K562 (cell line): ENCODE data around the gene PATJ. TPM values are rescaled to one million over a fixed set of nuclear protein-coding genes. Genes with fewer than 3 reads are reported as not detected.

Experiments
- ATAC-seq: fragments of 200-7000 bp; cut with Tn5 transposase; 3 replicates; pipeline ENCODE4 v1.9.1; 2020; ENCODE audit warnings: moderate library complexity
- BruUV-seq: library from RNA; stranded (reverse); fragments of 400-500 nt; replicated peaks from 2 replicates; lab custom pipeline; 2021; lab: Mats Ljungman, UMichigan
- CTCF ChIA-PET: fragments of 300-600 bp; formaldehyde crosslinking; extraction: SDS; loops from one replicate; lab custom pipeline; 2021; ENCODE audit warnings: low intra/inter-chr PET ratio; lab: Yijun Ruan, JAX
- POLR2A ChIA-PET: fragments of 300-600, 350-650 bp; sonication (Branson Sonifier 250); formaldehyde crosslinking; extraction: SDS; loops from one replicate; lab custom pipeline; 2021; ENCODE audit warnings: antibody characterized with exemption, inconsistent platforms; lab: Yijun Ruan, JAX
- DNase-seq, 4 experiments: peaks; one replicate each; pipeline versions ENCODE4 v3.0.0 to v3.0.0-alpha.2; 2011 to 2018; ENCODE audit warnings: low spot score in 3 of 4, mixed read lengths in 3 of 4; ENCODE audit errors: extremely low read depth in 1 of 4
- FAIRE-seq: peaks from 2 replicates; lab custom pipeline; 2011; peaks lifted over from hg19 to GRCh38; lab: Jason Lieb, UNC
- H2AFZ ChIP-seq: 2 replicates; pipeline ENCODE4 v1.6.0; 2011; ENCODE audit warnings: low read depth, low read length, control low read depth, inconsistent platforms
- H3K27ac ChIP-seq: fragments of 200-600 bp; 3 replicates; pipeline ENCODE4 v1.8.0; 2011; ENCODE audit warnings: low read depth, mild to moderate bottlenecking, control low read depth, inconsistent platforms, low read length, moderate library complexity, mixed read lengths; ENCODE audit errors: extremely low read depth
- H3K27me3 ChIP-seq, 2 experiments: fragments of 300-600 bp in 1 of 2; 2 replicates in 1 of 2; 3 replicates in 1 of 2; pipeline versions ENCODE4 v1.6.0 to v1.8.0; 2011; ENCODE audit warnings: inconsistent platforms in 2 of 2, low read length in 2 of 2, mild to moderate bottlenecking in 1 of 2, mixed read lengths in 1 of 2, moderate library complexity in 1 of 2; ENCODE audit not compliant: control insufficient read depth in 2 of 2, insufficient read depth in 2 of 2
- H3K36me3 ChIP-seq: fragments of 300-600 bp; 3 replicates; pipeline ENCODE4 v1.8.0; 2011; ENCODE audit warnings: mild to moderate bottlenecking, low read length, inconsistent platforms; ENCODE audit not compliant: control insufficient read depth, insufficient read depth
- H3K4me1 ChIP-seq, 2 experiments: fragments of 200-600 bp in 1 of 2; replicated peaks in 1 of 2; 2 replicates in 1 of 2; 3 replicates in 1 of 2; pipeline versions ENCODE4 v1.5.1 to v1.8.0; 2011; ENCODE audit warnings: inconsistent platforms in 2 of 2, low read length in 2 of 2, mild to moderate bottlenecking in 1 of 2, mixed read lengths in 1 of 2, moderate library complexity in 1 of 2; ENCODE audit not compliant: control insufficient read depth in 2 of 2, insufficient read depth in 2 of 2
- H3K4me2 ChIP-seq: 2 replicates; pipeline ENCODE4 v1.6.1; 2011; ENCODE audit warnings: low read length, control low read depth, inconsistent platforms, mixed read lengths; ENCODE audit not compliant: insufficient read depth
- H3K4me3 ChIP-seq: fragments of 200-600 bp; sonication (generic), shearing (Covaris generic); 2 replicates; pipeline ENCODE4 v1.5.1; 2016; ENCODE audit warnings: control low read depth, inconsistent platforms
- H3K79me2 ChIP-seq: fragments of 200-600 bp; 3 replicates; pipeline ENCODE4 v1.8.0; 2011; ENCODE audit warnings: low read length, inconsistent platforms; ENCODE audit not compliant: control insufficient read depth, insufficient read depth
- H3K9ac ChIP-seq, 2 experiments: 2 replicates each; pipeline versions ENCODE4 v1.6.0 to v1.6.1; 2011; ENCODE audit warnings: low read depth in 2 of 2, low read length in 2 of 2, control low read depth in 1 of 2, inconsistent platforms in 1 of 2, mild to moderate bottlenecking in 1 of 2, mixed read lengths in 1 of 2; ENCODE audit not compliant: insufficient read depth in 1 of 2
- H3K9me1 ChIP-seq: one replicate; pipeline ENCODE4 v1.6.0; 2011; ENCODE audit warnings: inconsistent platforms, mild to moderate bottlenecking, low read length, moderate library complexity; ENCODE audit not compliant: control insufficient read depth, insufficient read depth
- H3K9me3 ChIP-seq: replicated peaks from 2 replicates; pipeline ENCODE4 v1.5.1; 2011; ENCODE audit warnings: low read depth, low read length, inconsistent platforms; ENCODE audit not compliant: control insufficient read depth, insufficient read depth
- H4K20me1 ChIP-seq: replicated peaks from 2 replicates; pipeline ENCODE4 v1.6.1; 2011; ENCODE audit warnings: low read length, inconsistent platforms, mixed read lengths; ENCODE audit not compliant: control insufficient read depth, insufficient read depth
- ATF2 ChIP-seq: sonication (generic); formaldehyde crosslinking; IDR thresholded peaks from 2 replicates; pipeline ENCODE4 v1.8.1; 2022; ENCODE audit warnings: missing genetic modification reagents
- C11orf30 ChIP-seq: fragments of 450-650 bp; IDR thresholded peaks from 2 replicates; pipeline ENCODE4 v1.6.1; 2016; ENCODE audit warnings: low read depth, mild to moderate bottlenecking
- CBX1 ChIP-seq: sonication (generic); IDR thresholded peaks from 2 replicates; pipeline ENCODE4 v1.6.1; 2016; ENCODE audit warnings: antibody characterized with exemption, low read depth, mild to moderate bottlenecking
- CCAR2 ChIP-seq: fragments of 200-400 bp; formaldehyde crosslinking; IDR thresholded peaks from 2 replicates; pipeline ENCODE4 v1.6.1; 2017; ENCODE audit warnings: mild to moderate bottlenecking, low read depth, low read length
- GATAD2B ChIP-seq: fragments of 450-650 bp; IDR thresholded peaks from 2 replicates; pipeline ENCODE4 v1.6.1; 2017; ENCODE audit warnings: mild to moderate bottlenecking, borderline replicate concordance
- GTF3C2 ChIP-seq: IDR thresholded peaks from 3 replicates; pipeline ENCODE4 v1.6.1; 2011; ENCODE audit warnings: borderline replicate concordance, mild to moderate bottlenecking, moderate library complexity; ENCODE audit not compliant: insufficient read length; ENCODE audit errors: extremely low read depth
- MAFG ChIP-seq: fragments of 450-650 bp; conservative IDR thresholded peaks from 2 replicates; pipeline ENCODE4 v1.6.1; 2016; ENCODE audit warnings: missing genetic modification characterization, missing compliant biosample characterization
- RBBP5 ChIP-seq: fragments of 200-600 bp; sonication (generic); IDR thresholded peaks from 2 replicates; pipeline ENCODE4 v1.6.1; 2012; ENCODE audit warnings: borderline replicate concordance, mild to moderate bottlenecking, low read length, control low read depth, inconsistent platforms; ENCODE audit not compliant: insufficient read depth, poor library complexity, severe bottlenecking
- SMARCE1 ChIP-seq: fragments of 450-650 bp; IDR thresholded peaks from 2 replicates; pipeline ENCODE4 v1.7.1; 2016; ENCODE audit warnings: mild to moderate bottlenecking
- USF2 ChIP-seq: sonication (generic); formaldehyde crosslinking; IDR thresholded peaks from 2 replicates; pipeline ENCODE4 v1.5.0; 2020; ENCODE audit warnings: missing genetic modification reagents
- YY1 ChIP-seq, 3 experiments: IDR thresholded peaks; 2 replicates each; pipeline ENCODE4 v1.6.1; 2011; ENCODE audit warnings: low read length in 2 of 3, mild to moderate bottlenecking in 2 of 3, moderate library complexity in 2 of 3, borderline replicate concordance in 1 of 3, control low read depth in 1 of 3, low read depth in 1 of 3; ENCODE audit not compliant: insufficient read depth in 3 of 3, insufficient replicate concordance in 2 of 3, control insufficient read depth in 1 of 3, insufficient read length in 1 of 3; ENCODE audit errors: extremely low read depth in 1 of 3
- ZNF224 ChIP-seq: sonication (generic); formaldehyde crosslinking; IDR thresholded peaks from 2 replicates; pipeline ENCODE4 v1.8.0; 2022; ENCODE audit warnings: mild to moderate bottlenecking, missing genetic modification reagents
- ZNF347 ChIP-seq: fragments of 450-650 bp; formaldehyde crosslinking; IDR thresholded peaks from 2 replicates; pipeline ENCODE4 v1.4.0; 2020; ENCODE audit warnings: low read depth, mild to moderate bottlenecking, moderate library complexity
- ZNF408 ChIP-seq: fragments of 250-450 bp; sonication (Bioruptor Pico); IDR thresholded peaks from 2 replicates; pipeline ENCODE4 v1.4.0; 2020; ENCODE audit warnings: low read depth, mild to moderate bottlenecking, moderate library complexity
- WGBS: fragments of 100-300 bp; shearing (Covaris generic); methylation state at CpG from one replicate; pipeline ENCODE4 v1.1.6; 2016; ENCODE audit warnings: low coverage, mixed read lengths; ENCODE audit not compliant: insufficient coverage; ENCODE audit errors: missing lambda C conversion rate; 5-methylcytosine and 5-hydroxymethylcytosine counted together
- in situ Hi-C: fragments of 300-500 bp; cut with MboI; formaldehyde crosslinking; loops from 4 replicates; pipeline ENCODE4 v1.15.0; 2018; ENCODE audit warnings: inconsistent platforms, mixed read lengths
- intact Hi-C: fragments of 100-400 bp; cut with micrococcal nuclease; formaldehyde crosslinking; loops from 2 replicates; pipeline ENCODE4 v1.14.2; 2022
- polyA plus RNA-seq, 8 experiments: library from polyadenylated mRNA; depleted of rRNA in 4 of 8; stranded (reverse) in 5 of 8; unstranded in 3 of 8; fragments of >200 nt; fragmentation: Nextera tagmentation in 2 of 8; fragmentation: Illumina TruSeq in 1 of 8; extraction: Ambion mirVana in 2 of 8; extraction: Trizol in 1 of 8; gene quantifications; 2 replicates each; pipeline versions ENCODE4 v1.2.1 to v1.2.3, GENCODE V29; 2011 to 2014; ENCODE audit warnings: inconsistent platforms in 1 of 8, missing spikeins in 1 of 8
- total RNA-seq, 7 experiments: library from RNA; depleted of rRNA in 6 of 7; stranded (reverse); fragments of >200 nt in 6 of 7; fragmentation: Illumina TruSeq in 2 of 7; extraction: Trizol in 2 of 7; gene quantifications; 2 replicates each; pipeline versions ENCODE4 v1.2.1 to v1.2.3, GENCODE V29; 2011 to 2021; ENCODE audit warnings: low replicate concordance in 1 of 7

PATJ gene
- total and polyA plus RNA-seq, 9 of the 15 experiments (the other 6 are each of a cell fraction or from before 2014, with no cell fraction given) = 0.22 TPM; not detected in 8

GRCh38 chr1:61887076-61887867 lies 145.0 kb downstream of the PATJ start (continued):
- TF ChIP-seq C11orf30 (no peak), CCAR2 (no peak), SMARCE1 (no peak), GATAD2B (no peak), MAFG (tag) (no peak), YY1 (IDR thresholded peaks at IDR 0.05; ENCODE audit: borderline replicate concordance in 1 of 3, control insufficient read depth in 1 of 3, extremely low read depth in 1 of 3, insufficient read depth in 3 of 3, insufficient read length in 1 of 3, insufficient replicate concordance in 2 of 3, low read depth in 1 of 3, low read length in 2 of 3) (no peak)

- no peaks in the 10 kb centered on the region for H3K9me3 ChIP-seq
- intact Hi-C loops (no loop called here), in situ Hi-C loops (no loop called here)
- 0% methylated on average over 7 of the region's 7 CpGs for WGBS
- H4K20me1 ChIP-seq = no peaks in the 10 kb centered on the region
- H3K27me3 ChIP-seq = no peaks in the 10 kb centered on the region; a peak in 1 of 5 replicates
- ATAC-seq = no peak
- H3K9me1 ChIP-seq = no peaks in the 10 kb centered on the region
- BruUV-seq = no TSS peak
- no peaks in the 10 kb centered on the region for H3K36me3 ChIP-seq
- no peaks in the 10 kb centered on the region for H3K4me1 ChIP-seq
- H2AFZ ChIP-seq = no peak overlapping the region
- no peak for DNase-seq
- no peak overlapping the region for H3K4me3 ChIP-seq
- CTCF ChIA-PET = no interaction called here
- H3K9ac ChIP-seq = no peak overlapping the region
- FAIRE-seq = no peak
- H3K27ac ChIP-seq = no peak overlapping the region
- H3K79me2 ChIP-seq = no peaks in the 10 kb centered on the region
- H3K4me2 ChIP-seq = no peak overlapping the region
- POLR2A ChIA-PET = no interaction called here
- TF ChIP-seq ZNF347 = no peak
- no peak for TF ChIP-seq ZNF224 (CRISPR knock-in tag)
- no peak for TF ChIP-seq USF2
- TF ChIP-seq ATF2 (CRISPR knock-in tag) = no peak
- no peak for TF ChIP-seq GTF3C2
- TF ChIP-seq ZNF408 (CRISPR knock-in tag) = no peak
- TF ChIP-seq CBX1 = no peak
- no peak for TF ChIP-seq RBBP5
Measured at GRCh38 chr1:61887931-61888564, 145.8 kb downstream of the PATJ start.
